Middle frontal gyrus (tissue), 1 donor: Measurements from ENCODE around the gene PANK2.
"Not testable (repeated sequence)": the region's sequence is repeated elsewhere in the genome, so short reads cannot be mapped to it uniquely, and the experiment has no call there.

Experiments
- DNase-seq: peaks from one replicate; pipeline ENCODE4 v3.0.0-alpha.2; 2015; ENCODE audit warnings: low spot score; ENCODE audit errors: extremely low spot score

PANK2 gene

DNA sequence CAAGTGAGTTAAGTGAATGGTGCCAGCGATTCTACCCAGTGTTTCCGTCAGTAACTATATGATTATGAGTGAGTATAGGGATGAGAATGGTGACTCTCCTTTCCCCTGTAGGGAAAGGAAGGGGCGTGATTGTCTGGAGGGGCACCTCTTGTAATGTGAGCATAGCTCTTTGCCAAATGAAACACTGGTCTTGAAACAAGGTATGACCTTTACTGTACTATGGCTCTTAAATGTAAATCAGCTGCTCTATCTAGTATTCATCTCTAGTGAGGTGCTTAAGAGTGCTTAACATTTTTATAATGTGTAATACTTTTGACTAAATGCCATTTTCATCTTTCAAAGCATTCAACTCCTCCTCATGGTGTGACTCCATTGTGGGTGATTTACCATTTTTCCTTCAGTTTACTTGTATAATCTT, 11.0 kb downstream of the PANK2 start:
- no peak for DNase-seq

DNA sequence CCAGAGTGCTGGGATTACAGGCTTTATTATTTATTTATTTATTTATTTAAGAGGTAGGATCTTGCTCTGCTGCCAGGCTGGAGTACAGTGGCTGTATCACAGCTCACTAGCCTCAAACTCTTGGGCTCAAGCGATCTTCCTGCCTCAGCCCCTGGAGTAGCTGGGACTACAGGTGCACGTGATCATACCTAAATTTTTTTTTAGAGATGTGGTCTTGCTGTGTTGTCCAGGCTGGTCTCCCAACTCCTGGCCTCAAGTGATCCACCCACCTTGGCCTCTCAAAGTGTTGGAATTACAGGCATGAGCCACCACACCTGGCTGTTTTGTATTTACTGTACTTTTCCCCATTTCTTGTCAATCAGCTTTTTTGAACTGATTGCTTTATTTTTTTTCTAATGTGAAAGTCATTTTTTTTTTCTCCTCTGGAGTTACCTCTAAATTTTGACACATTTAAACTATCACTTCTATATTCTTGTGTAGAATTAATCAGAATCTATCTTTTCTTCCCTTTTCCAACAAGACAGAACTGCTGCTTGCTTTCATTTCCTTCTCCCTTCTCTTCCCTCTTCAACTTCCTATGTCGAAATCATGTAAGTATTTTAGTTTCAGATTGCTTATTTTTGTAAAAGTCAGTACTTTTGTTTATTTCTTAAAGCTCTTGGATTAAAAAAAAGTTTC, 12.0 kb downstream of the PANK2 start:
- DNase-seq: no peak

DNA sequence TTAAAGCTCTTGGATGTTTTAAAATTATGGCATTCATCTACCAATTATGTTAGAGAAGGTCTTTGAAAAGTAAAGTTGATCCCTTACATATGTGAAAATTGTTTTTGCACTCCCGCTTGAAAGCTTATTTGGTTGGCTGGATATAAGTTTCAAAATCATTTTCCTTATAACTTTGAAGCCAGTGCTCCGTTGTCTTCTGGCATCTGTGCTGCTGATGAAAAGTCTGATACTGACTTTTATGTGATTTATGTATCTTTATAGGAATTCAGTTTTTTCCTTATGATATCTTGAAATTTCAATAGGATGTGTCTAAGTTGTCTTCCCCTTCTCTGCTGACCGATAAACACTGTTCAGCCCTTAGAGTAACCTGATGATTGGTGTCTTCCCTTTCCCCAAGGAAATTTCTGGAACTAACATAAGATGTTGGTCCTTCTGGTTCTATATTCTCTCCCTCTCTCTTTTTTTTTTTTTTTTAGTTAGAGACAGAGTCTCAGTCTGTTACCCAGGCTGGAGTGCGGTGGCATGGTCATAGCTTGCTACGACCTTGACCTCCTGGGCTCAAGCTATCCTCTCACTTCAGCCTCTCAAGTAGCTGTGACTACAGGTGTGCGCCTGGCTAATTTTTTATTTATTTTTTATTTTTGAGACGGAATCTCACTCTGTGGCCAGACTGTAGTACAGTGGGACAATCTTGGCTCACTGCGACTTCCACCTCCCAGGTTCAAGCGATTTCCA, 12.7 kb downstream of the PANK2 start:
- no peak for DNase-seq

GRCh38 chr20:3902446-3902845, 13.3 kb downstream of the PANK2 start:
- no peak for DNase-seq

GRCh38 chr20:3904224-3904623, 15.0 kb downstream of the PANK2 start:
- no peak for DNase-seq

DNA sequence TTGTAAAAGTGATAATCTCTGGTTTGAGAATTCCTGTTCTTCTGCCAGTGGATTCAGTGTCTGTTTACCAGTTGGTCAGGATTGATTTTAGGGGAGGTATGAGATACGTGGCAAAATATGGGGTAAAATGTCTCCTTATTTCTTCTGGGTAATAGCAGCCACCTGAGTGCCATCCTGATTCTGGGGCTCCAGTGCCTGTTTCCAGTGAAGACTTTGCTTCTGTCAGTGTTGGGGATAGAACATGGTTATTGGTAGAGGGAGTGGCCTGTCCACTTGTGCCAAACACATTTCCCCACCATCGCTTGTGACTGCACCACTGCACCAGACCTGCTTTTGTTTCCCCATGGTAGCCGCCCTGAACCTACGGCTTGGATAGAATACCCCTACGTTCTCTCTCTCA, 15.7 kb downstream of the PANK2 start:
- DNase-seq: no peak

GRCh38 chr20:3906744-3907721, 17.8 kb downstream of the PANK2 start:
- DNase-seq: not testable (repeated sequence)

- DNase-seq: no peak
These were observed 19.5 kb downstream of the PANK2 start for GRCh38 chr20:3908667-3909066.

- DNase-seq: no peak
These were observed 20.8 kb downstream of the PANK2 start for GRCh38 chr20:3909952-3910366.

DNA sequence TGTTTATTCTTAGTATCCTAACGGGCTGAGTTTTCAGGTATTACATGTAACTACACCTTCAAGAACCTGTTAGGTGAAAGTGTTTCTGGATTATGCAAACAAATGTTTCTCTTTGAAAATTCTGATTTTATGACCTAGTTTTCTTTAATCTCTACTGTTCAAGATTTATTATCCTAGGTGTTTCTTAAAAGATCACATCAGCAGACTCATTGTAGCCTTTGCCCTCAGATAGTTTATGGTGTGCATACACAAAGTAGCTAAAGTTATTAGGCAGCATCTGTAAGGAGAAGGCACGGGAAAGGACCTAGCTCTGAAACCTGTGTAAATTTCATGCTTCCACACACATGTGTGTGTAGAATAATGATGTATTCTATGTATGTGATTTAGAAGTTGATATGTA, 21.7 kb downstream of the PANK2 start:
- DNase-seq: no peak

- no peak for DNase-seq
These were observed 22.8 kb downstream of the PANK2 start for GRCh38 chr20:3911956-3912355.

DNA sequence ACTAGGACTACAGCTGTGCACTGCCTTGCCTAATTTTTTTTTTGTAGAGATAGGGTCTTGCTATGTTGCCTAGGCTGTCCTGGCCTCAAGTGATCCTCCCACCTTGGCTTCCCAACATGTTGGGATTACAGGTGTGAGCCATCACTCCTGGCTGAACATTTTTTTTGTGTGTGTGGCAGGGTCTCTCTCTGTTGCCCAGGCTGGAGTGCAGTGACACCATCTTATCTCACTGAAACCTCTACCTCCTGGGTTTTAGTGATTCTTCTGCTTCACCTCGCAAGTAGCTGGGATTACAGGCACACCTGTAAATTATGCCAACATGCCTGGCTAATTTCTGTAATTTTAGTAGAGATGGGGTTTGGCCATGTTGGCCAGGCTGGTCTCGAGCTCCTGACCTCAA, 25.3 kb downstream of the PANK2 start:
- DNase-seq: no peak

GRCh38 chr20:3915691-3916090, 26.5 kb downstream of the PANK2 start:
- no peak for DNase-seq

- no peak for DNase-seq
These were observed 27.2 kb downstream of the PANK2 start for GRCh38 chr20:3916364-3916763.

GRCh38 chr20:3919352-3919751, 30.2 kb downstream of the PANK2 start:
- no peak for DNase-seq

DNA sequence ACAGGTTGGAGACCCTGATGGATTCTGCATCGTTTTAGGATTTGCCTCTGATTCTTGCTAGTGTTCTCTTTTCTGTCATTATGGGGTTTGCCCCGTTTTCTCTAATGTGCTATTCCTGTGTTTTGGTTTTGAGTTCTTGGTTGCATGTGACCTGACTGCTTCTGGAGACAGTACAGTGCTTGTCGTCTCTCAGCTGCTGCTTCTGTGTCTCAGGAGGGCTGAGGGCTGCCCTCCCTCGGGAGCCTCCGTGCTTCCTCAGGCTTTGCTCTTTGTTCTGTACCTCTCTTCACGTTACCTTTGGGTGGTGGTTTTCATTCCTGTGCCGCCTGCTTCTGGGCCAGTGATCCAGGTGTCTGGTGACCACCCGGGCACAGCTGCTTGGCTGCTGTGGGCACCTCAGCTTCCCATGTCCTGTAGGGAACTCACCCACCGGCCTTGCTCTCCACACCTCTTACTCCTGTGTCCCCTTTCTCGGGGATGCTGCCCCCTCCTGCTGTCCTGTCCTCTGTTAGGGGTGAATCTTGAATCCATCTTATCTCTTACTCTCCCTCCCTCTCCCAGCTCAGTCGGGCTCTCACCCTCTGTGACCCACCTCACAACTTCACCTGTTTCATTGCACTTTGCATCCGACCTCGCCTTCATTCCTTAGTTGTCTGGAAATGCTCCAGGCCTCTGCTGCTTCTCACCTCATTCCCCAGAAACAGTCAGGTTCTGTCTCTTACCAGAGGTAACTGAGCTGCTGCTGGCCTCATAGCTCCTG, 33.2 kb downstream of the PANK2 start:
- no peak for DNase-seq

GRCh38 chr20:3922983-3923339, 33.8 kb downstream of the PANK2 start:
- no peak for DNase-seq

DNA sequence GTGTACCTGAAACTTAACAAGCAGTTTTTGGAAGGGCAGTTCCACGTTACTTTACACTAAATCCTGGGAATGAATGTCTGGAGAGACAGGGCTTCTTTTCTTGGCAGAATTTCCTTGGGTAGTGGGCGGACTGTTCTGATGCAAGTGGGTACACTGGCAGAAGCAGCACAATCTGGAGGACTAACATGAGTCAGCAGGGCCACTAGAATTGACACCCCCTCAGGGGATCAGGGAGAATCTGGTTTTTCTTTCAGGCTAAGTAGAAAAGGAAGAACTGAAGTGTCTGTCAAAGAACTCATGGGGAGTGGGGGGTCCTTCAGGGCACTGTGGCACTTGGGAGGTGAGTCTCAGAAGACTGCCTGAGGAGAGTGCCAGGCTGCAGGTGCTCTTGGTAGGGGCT, 34.6 kb downstream of the PANK2 start:
- peak; percentile 51 for DNase-seq

DNA sequence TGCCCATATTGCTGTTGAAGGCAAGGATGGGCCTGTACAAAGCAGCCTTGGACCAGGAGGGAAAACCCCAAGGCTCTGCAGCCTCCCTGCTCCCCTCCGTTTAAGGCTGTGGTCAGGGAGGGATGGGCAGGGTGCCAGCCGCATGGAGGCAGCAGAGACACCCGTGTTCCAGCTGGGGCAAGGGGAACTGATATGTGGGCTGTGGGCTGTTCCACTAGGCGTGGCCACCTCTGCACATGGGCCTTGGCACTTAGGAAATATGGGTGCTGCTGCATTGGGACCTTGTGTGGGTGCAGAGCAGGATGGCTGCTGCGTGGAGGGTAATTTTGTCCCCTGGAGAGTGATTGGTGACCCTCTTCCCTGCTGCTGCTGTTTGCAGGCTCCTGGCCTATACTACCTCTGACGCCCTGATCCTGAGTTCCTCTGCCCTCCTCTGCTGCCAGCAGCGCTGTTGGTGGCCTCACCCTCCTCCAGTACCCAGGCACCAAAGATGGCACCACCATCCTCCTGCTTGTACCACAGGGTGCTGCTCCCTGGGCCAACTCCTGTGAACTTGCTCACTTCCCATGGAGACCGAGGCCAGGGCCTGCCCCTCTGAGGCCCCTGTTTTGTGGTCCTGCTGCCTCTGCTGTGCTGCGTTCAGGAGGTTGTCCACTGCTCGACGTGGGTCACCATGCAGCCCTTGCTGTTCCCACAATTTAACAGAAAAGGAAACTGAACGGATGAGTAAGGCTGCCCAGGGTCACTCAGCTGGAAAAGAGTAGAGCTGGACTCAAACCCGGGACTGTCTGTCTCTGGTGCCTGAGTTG, 35.3 kb downstream of the PANK2 start:
- no peak for DNase-seq

DNA sequence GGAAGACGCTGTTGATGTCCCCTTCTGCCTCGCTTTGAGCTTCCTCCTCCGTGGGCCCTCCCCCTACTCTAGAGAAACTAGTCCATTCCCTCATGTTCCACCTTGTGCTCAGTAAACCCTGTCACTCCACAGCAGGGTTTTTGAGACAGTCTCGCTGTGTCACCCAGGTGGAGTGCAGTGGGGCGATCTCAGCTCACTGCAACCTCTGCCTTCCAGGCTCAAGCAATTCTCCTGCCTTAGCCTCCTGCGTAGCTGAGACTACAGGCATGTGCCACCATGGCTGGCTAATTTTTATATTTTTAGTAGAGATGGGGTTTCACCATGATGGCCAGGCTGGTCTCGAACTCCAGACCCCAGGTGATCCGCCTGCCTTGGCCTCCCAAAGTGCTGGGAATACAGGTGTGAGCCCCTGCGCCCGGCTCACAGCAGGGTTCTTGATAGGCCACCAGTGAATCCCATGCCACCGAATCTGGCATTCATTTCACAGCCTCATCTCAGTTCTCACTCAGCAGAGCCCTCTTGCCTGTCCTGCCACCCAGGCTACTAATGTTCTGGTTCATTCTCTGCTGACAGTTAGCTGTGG, 36.0 kb downstream of the PANK2 start:
- no peak for DNase-seq
